Naive thymus-derived CD4-positive, alpha-beta T cell (primary cell): ENCODE results near the gene PRKN. TPM values are rescaled to one million over a fixed set of nuclear protein-coding genes. Genes with fewer than 3 reads are reported as not detected.
"Not testable (repeated sequence)": the region's sequence is repeated elsewhere in the genome, so short reads cannot be mapped to it uniquely, and the experiment has no call there.

ENCODE experiments used
- ATAC-seq: fragments of 150-1000 bp; cut with Tn5 transposase; 2 replicates; pipeline ENCODE4 v1.10.0; 2021; ENCODE audit warnings: mild to moderate bottlenecking, moderate library complexity
- CTCF ChIA-PET: fragments of 350-600 bp; sonication (Branson Sonifier 250); formaldehyde crosslinking; loops from one replicate; lab custom pipeline; 2021; ENCODE audit warnings: antibody characterized with exemption; lab: Charles Lee
- POLR2A ChIA-PET: fragments of 350-600 bp; sonication (Branson Sonifier 250); formaldehyde crosslinking; loops from one replicate; lab custom pipeline; 2021; ENCODE audit warnings: antibody characterized with exemption, inconsistent platforms; lab: Charles Lee
- DNase-seq, 9 donors: peaks; one replicate each; pipeline versions ENCODE4 v3.0.0 to v3.0.0-alpha.2; 2020 to 2022; ENCODE audit warnings: mixed read lengths in 1 of 9
- H3K27ac ChIP-seq: one replicate; pipeline ENCODE4 v1.7.0; 2013; ENCODE audit warnings: mild to moderate bottlenecking, low read depth, low read length, moderate library complexity
- H3K27me3 ChIP-seq, 2 donors: one replicate each; pipeline ENCODE4 v1.7.0; 2013; ENCODE audit warnings: low read length in 2 of 2, mild to moderate bottlenecking in 2 of 2, moderate library complexity in 2 of 2; ENCODE audit not compliant: control insufficient read depth in 2 of 2, insufficient read depth in 2 of 2
- H3K36me3 ChIP-seq, 3 experiments: 1 replicate in 2 of 3; 2 replicates in 1 of 3; pipeline ENCODE4 v1.7.0; 2013; ENCODE audit warnings: low read length in 3 of 3, mild to moderate bottlenecking in 3 of 3, moderate library complexity in 1 of 3; ENCODE audit not compliant: insufficient read depth in 3 of 3, control insufficient read depth in 2 of 3
- H3K4me1 ChIP-seq, 2 donors: one replicate each; pipeline ENCODE4 v1.7.0; 2013; ENCODE audit warnings: low read length in 2 of 2, mild to moderate bottlenecking in 2 of 2, moderate library complexity in 1 of 2; ENCODE audit not compliant: control insufficient read depth in 2 of 2, insufficient read depth in 2 of 2
- H3K4me3 ChIP-seq: 2 replicates; pipeline ENCODE4 v1.7.0; 2013; ENCODE audit warnings: mild to moderate bottlenecking, low read length
- H3K9me3 ChIP-seq, 3 experiments: 1 replicate in 2 of 3; 2 replicates in 1 of 3; pipeline ENCODE4 v1.7.0; 2013; ENCODE audit warnings: low read length in 3 of 3; ENCODE audit not compliant: control insufficient read depth in 2 of 3
- H3K27ac Mint-ChIP-seq, 9 donors: one replicate each; pipeline ENCODE4 v1.8.0; 2020 to 2022; ENCODE audit warnings: mixed read lengths in 9 of 9, mild to moderate bottlenecking in 8 of 9, moderate library complexity in 5 of 9, inconsistent platforms in 2 of 9
- H3K27me3 Mint-ChIP-seq, 5 donors: one replicate each; pipeline ENCODE4 v1.8.0; 2021 to 2022; ENCODE audit warnings: mixed read lengths in 5 of 5, mild to moderate bottlenecking in 1 of 5
- H3K36me3 Mint-ChIP-seq, 5 donors: one replicate each; pipeline ENCODE4 v1.8.0; 2020 to 2022; ENCODE audit warnings: mixed read lengths in 5 of 5, mild to moderate bottlenecking in 3 of 5, inconsistent platforms in 1 of 5
- H3K4me1 Mint-ChIP-seq, 7 donors: one replicate each; pipeline ENCODE4 v1.8.0; 2020 to 2022; ENCODE audit warnings: mixed read lengths in 7 of 7, mild to moderate bottlenecking in 3 of 7, inconsistent platforms in 1 of 7
- H3K4me3 Mint-ChIP-seq, 10 donors: one replicate each; pipeline ENCODE4 v1.8.0; 2020 to 2022; ENCODE audit warnings: mild to moderate bottlenecking in 10 of 10, mixed read lengths in 10 of 10, moderate library complexity in 6 of 10, inconsistent platforms in 2 of 10
- H3K9me3 Mint-ChIP-seq, 11 donors: one replicate each; pipeline ENCODE4 v1.8.0; 2020 to 2022; ENCODE audit warnings: mixed read lengths in 11 of 11, mild to moderate bottlenecking in 4 of 11, inconsistent platforms in 1 of 11, moderate library complexity in 1 of 11
- intact Hi-C, 2 donors: fragments of 100-400 bp; cut with micrococcal nuclease; formaldehyde crosslinking; loops; one replicate each; pipeline ENCODE4 v1.15.1; 2023
- polyA plus RNA-seq, 2 donors: library from polyadenylated mRNA; unstranded; fragments of 300-500 nt; fragmentation: Illumina TruSeq; gene quantifications; one replicate each; pipeline ENCODE4 v1.2.3, GENCODE V29; 2021
- total RNA-seq, 6 experiments: library from RNA in 5 of 6; stranded (reverse) in 5 of 6; gene quantifications; 1 replicate in 5 of 6; 2 replicates in 1 of 6; pipeline ENCODE4 v1.2.3 and lab custom pipeline; 2021 to 2026

Gene PRKN
- total and polyA plus RNA-seq, 7 experiments from 2014 or later: 0.44 to 10.3 (median 8.1) TPM

DNA sequence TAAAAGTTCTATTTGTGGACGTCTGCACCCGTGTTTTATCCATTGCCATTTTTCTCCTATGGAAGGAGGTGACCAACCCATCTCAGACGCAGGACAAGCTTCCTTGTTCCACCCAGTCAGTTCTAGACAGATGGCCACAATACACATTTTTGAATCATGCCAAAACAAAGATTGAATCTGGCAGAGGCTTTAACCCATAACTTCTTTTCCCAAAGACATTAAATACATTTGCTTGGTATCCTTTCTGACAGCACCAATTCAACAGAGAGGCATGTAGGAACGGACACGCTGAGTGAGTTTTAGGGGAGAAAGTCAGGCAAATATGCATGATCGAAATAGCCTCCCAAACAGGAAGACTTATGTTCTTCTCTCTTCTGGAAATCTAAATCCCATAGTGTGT is 901.1 kb downstream of the PRKN start:
- CTCF ChIA-PET: interaction anchor here (1.2 kb wide), 1 partner anchor 13 kb away, joined by 3 read pairs; no protein-coding TSS in a partner anchor
- Mint-ChIP-seq H3K9me3 (peaks cover 0 to 2% (median 0%) of the 10 kb centered on the region in 11 donors), H3K36me3 (peaks cover 0 to 7% (median 0%) of the 10 kb centered on the region in 5 donors), H3K4me1 (peaks cover 0 to 13% (median 0%) of the 10 kb centered on the region in 7 donors), H3K27me3 (no peaks in the 10 kb centered on the region), H3K4me3 (no peak overlapping the region), H3K27ac (no peak overlapping the region)
- Histone ChIP-seq H3K27me3 (no peaks in the 10 kb centered on the region), H3K4me3 (no peak overlapping the region), H3K4me1 (no peaks in the 10 kb centered on the region), H3K36me3 (no peaks in the 10 kb centered on the region), H3K9me3 (no peaks in the 10 kb centered on the region), H3K27ac (no peak overlapping the region)
- ATAC-seq: no peak
- POLR2A ChIA-PET: no interaction called here
- intact Hi-C loops: no loop called here
- DNase-seq: no peak

DNA sequence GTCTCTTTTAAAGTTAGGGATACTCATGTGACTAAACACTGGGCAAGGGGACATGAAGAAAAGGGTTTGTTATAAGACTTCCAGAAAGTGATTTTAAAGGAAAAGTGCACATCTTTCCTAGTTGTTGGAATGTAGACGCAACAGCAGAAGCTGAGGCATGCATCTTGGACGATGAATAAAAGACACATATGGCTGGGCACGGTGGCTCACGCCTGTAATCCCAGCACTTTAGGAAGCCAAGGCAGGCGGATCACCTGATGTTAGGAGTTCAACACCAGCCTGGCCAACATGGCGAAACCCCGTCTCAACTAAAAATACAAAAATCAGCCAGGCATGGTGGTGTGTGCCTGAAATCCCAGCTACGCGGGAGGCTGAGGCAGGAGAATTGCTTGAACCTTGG is 905.4 kb downstream of the PRKN start:
- H3K4me3 Mint-ChIP-seq: not testable (repeated sequence)

DNA sequence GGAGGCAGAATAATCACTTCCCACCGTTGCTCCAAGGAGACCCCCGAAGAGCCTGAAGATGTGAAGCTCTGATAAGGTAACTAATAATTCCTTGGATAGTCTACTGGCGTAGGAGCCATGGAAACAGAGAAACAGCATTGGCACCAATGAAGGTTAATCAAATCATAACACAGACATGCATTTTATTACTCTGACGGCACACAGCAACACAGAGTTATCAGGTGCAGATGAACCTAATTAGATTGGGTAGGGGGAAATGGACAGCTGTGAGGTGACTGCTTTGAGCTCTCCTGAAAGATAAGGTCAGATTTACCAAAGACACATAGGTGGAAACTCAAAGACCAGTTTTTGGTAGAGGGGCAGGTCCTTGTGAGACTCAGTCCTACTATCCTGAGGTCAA is 909.7 kb downstream of the PRKN start:
- no peak for DNase-seq
- peaks cover 0 to 10% (median under 1%) of the 10 kb centered on the region in 11 donors for H3K9me3 Mint-ChIP-seq
- no peaks in the 10 kb centered on the region for H3K27me3 ChIP-seq
- no peaks in the 10 kb centered on the region for H3K9me3 ChIP-seq
- no peak overlapping the region for H3K4me3 Mint-ChIP-seq
- CTCF ChIA-PET: no interaction called here
- no peak overlapping the region for H3K27ac Mint-ChIP-seq
- peaks cover 0 to 9% (median 4%) of the 10 kb centered on the region in 5 donors for H3K36me3 Mint-ChIP-seq
- no peak overlapping the region for H3K27ac ChIP-seq
- no peak for ATAC-seq
- POLR2A ChIA-PET: no interaction called here
- H3K4me1 ChIP-seq: no peaks in the 10 kb centered on the region
- no peaks in the 10 kb centered on the region for H3K36me3 ChIP-seq
- intact Hi-C loops: no loop called here
- H3K4me3 ChIP-seq: no peak overlapping the region
- H3K27me3 Mint-ChIP-seq: no peaks in the 10 kb centered on the region
- H3K4me1 Mint-ChIP-seq: no peaks in the 10 kb centered on the region

More for the DNA sequence above, 905.4 kb downstream of the PRKN start:
- H3K9me3 ChIP-seq, H3K4me1 Mint-ChIP-seq, H3K36me3 ChIP-seq, H3K27me3 ChIP-seq, H3K4me3 ChIP-seq, H3K27ac Mint-ChIP-seq, H3K36me3 Mint-ChIP-seq, H3K27me3 Mint-ChIP-seq, POLR2A ChIA-PET, H3K4me1 ChIP-seq, H3K9me3 Mint-ChIP-seq, CTCF ChIA-PET, ATAC-seq, DNase-seq, intact Hi-C loops, H3K27ac ChIP-seq: not testable (repeated sequence)

DNA sequence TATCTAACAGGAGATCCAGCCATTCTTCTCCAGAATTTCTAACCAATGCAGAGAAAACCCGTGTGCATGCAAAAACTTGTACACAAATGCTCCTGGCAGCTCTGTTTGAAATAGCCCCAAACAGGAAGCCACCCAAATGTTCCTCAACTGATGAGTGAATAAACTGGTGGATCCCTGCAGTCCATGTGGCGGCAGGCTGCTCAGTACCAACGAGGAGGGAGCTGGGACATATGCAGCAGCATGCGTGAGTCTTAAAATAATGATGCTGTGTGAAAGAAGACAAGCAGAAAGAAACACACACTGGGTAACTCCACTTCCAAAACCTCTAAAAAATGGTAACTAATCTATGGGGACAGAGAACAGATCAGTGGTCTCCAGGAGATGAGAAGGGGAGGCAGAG is 911.6 kb downstream of the PRKN start:
- H3K36me3 ChIP-seq: no peaks in the 10 kb centered on the region
- intact Hi-C loops: no loop called here
- H3K4me3 ChIP-seq: no peak overlapping the region
- H3K27ac Mint-ChIP-seq: no peak overlapping the region
- CTCF ChIA-PET: no interaction called here
- POLR2A ChIA-PET: no interaction called here
- no peaks in the 10 kb centered on the region for H3K4me1 ChIP-seq
- peaks cover 0 to 18% (median 10%) of the 10 kb centered on the region in 5 donors for H3K36me3 Mint-ChIP-seq
- ATAC-seq (no peak), DNase-seq (no peak)
- H3K4me1 Mint-ChIP-seq: no peaks in the 10 kb centered on the region
- peaks cover 0 to 18% (median 3%) of the 10 kb centered on the region in 11 donors for H3K9me3 Mint-ChIP-seq
- no peaks in the 10 kb centered on the region for H3K9me3 ChIP-seq
- H3K27me3 ChIP-seq: no peaks in the 10 kb centered on the region
- no peak overlapping the region for H3K27ac ChIP-seq
- no peaks in the 10 kb centered on the region for H3K27me3 Mint-ChIP-seq
- H3K4me3 Mint-ChIP-seq: no peak overlapping the region

DNA sequence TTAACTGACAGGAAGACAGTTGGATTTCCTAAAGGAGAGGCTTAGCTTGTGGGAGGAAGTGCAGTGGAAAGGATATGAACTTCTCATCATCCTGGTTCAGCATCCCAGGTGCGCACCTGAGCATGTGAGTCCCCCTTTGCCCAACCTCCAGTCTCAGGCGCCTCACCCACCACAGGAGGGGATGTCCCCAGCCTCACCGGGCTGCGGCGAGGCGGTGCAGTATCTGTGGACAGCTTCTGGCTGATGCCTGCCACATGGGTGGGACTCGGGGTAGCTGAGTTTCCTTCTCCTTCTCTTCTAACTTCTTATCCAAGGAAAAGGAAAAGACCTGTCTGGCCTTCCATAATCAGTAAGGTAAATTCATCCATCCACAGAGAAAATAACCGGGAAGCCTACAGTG is 914.4 kb downstream of the PRKN start:
- H3K4me1 ChIP-seq: no peaks in the 10 kb centered on the region
- H3K27me3 ChIP-seq: no peaks in the 10 kb centered on the region
- no peak overlapping the region for H3K27ac ChIP-seq
- H3K36me3 ChIP-seq: no peaks in the 10 kb centered on the region
- ATAC-seq (no peak), DNase-seq (no peak)
- no peaks in the 10 kb centered on the region for H3K27me3 Mint-ChIP-seq
- ChIA-PET POLR2A (no interaction called here), CTCF (no interaction called here)
- no peak overlapping the region for H3K4me3 Mint-ChIP-seq
- H3K9me3 Mint-ChIP-seq: peaks cover 0 to 18% (median 3%) of the 10 kb centered on the region in 11 donors
- no peaks in the 10 kb centered on the region for H3K4me1 Mint-ChIP-seq
- no peak overlapping the region for H3K4me3 ChIP-seq
- H3K27ac Mint-ChIP-seq: no peak overlapping the region
- H3K9me3 ChIP-seq: no peaks in the 10 kb centered on the region
- peaks cover 0 to 18% (median 10%) of the 10 kb centered on the region in 5 donors for H3K36me3 Mint-ChIP-seq
- intact Hi-C loops: no loop called here

DNA sequence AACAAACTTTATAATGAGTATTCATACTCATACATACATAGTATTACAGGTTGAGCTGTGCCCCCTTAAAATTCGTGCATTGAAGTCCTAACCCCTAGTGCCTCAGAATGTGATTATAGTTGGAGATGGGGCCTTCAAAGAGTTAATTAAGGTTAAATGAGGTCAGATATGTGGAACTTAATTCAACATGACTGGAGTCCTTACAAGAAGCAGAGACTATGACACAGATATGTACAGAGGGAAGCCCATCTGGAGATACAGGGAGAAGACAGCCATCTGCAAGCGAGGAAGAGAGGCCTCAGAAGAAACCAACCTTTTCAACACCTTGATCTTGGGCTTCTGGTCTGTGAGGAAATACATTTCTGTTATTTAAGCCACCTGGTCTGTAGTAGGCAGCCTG is 917.6 kb downstream of the PRKN start:
- intact Hi-C loops: no loop called here
- CTCF ChIA-PET: no interaction called here
- peaks cover 0 to 22% (median 14%) of the 10 kb centered on the region in 5 donors for H3K36me3 Mint-ChIP-seq

DNA sequence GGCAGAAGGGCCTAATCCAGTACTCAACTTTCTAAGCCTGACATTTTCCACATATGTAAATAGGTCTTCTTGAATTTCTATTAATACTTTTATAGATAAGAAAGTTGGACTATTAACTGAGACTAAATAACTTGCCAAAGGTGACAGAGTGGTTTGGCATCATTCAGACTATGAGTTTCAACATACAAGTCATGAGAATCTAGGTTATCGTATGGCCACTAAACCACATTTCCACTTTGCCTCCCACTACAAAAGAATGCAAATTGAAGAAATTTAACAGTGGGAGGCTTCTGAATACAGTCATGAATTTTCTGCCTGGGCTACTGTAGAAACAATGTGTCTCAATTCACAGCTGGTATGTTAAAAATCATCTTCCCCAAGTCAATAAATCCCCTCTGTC is 922.7 kb downstream of the PRKN start:
- Mint-ChIP-seq H3K4me1 (no peaks in the 10 kb centered on the region), H3K27me3 (no peaks in the 10 kb centered on the region), H3K9me3 (no peaks in the 10 kb centered on the region), H3K27ac (no peak overlapping the region), H3K36me3 (peaks cover 0 to 9% (median 4%) of the 10 kb centered on the region in 5 donors), H3K4me3 (no peak overlapping the region)
- Histone ChIP-seq H3K36me3 (no peaks in the 10 kb centered on the region), H3K9me3 (no peaks in the 10 kb centered on the region), H3K27me3 (no peaks in the 10 kb centered on the region), H3K27ac (no peak overlapping the region), H3K4me3 (no peak overlapping the region), H3K4me1 (no peaks in the 10 kb centered on the region)
- intact Hi-C loops: no loop called here
- ATAC-seq: no peak
- ChIA-PET POLR2A (no interaction called here), CTCF (no interaction called here)
- no peak for DNase-seq

More for the DNA sequence above, 917.6 kb downstream of the PRKN start:
- Mint-ChIP-seq H3K4me1 (no peaks in the 10 kb centered on the region), H3K27ac (no peak overlapping the region), H3K27me3 (no peaks in the 10 kb centered on the region), H3K9me3 (peaks cover 0 to 18% (median 3%) of the 10 kb centered on the region in 11 donors), H3K4me3 (no peak overlapping the region)
- Histone ChIP-seq H3K27ac (no peak overlapping the region), H3K9me3 (no peaks in the 10 kb centered on the region), H3K4me1 (no peaks in the 10 kb centered on the region), H3K4me3 (no peak overlapping the region), H3K36me3 (no peaks in the 10 kb centered on the region), H3K27me3 (no peaks in the 10 kb centered on the region)
- POLR2A ChIA-PET: no interaction called here
- DNase-seq (no peak), ATAC-seq (no peak)
